Measurements from ENCODE around the gene AGXT2. TPM values are rescaled to one million over a fixed set of nuclear protein-coding genes. Genes with fewer than 3 reads are reported as not detected.

The AGXT2 gene
- total RNA-seq, 1 experiment from 2014 or later, result not detected

DNA sequence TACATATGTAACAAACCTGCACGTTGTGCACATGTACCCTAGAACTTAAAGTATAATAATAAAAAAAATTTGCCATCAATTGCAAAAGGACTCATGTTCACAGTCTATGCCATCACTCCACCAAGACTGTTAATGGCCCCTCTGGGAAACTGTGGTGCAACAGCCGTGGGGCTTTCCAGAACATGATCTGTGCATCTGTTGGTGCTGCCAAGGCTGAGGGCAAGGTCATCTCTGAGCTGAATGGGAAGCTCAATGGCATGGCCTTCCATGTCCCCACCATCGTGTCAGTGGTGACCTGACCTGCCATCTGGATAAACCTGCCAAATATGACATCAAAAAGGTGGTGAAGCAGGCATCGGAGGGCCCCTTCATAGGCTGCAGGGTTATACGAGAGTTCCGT is 33.4 kb upstream of the AGXT2 start:
- H3K4me1 Mint-ChIP-seq, result no peaks in the 10 kb centered on the region
- no peaks in the 10 kb centered on the region for H3K27me3 Mint-ChIP-seq (ENCODE audit: low read depth)
- H3K36me3 Mint-ChIP-seq, result no peaks in the 10 kb centered on the region
- DNase-seq (ENCODE audit: low spot score) (no peak), ATAC-seq (no peak)
- no peak overlapping the region for H3K4me3 Mint-ChIP-seq
- no peak for TF ChIP-seq GABPB1 (CRISPR knock-in tag; IDR thresholded peaks at IDR 0.05)
- no peak for TF ChIP-seq NFATC4 (CRISPR knock-in tag; IDR thresholded peaks at IDR 0.05)
- TF ChIP-seq, protein P1, sequence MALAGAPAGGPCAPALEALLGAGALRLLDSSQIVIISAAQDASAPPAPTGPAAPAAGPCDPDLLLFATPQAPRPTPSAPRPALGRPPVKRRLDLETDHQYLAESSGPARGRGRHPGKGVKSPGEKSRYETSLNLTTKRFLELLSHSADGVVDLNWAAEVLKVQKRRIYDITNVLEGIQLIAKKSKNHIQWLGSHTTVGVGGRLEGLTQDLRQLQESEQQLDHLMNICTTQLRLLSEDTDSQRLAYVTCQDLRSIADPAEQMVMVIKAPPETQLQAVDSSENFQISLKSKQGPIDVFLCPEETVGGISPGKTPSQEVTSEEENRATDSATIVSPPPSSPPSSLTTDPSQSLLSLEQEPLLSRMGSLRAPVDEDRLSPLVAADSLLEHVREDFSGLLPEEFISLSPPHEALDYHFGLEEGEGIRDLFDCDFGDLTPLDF (CRISPR knock-in tag; IDR thresholded peaks at IDR 0.05), result no peak
- TF ChIP-seq, protein P2, sequence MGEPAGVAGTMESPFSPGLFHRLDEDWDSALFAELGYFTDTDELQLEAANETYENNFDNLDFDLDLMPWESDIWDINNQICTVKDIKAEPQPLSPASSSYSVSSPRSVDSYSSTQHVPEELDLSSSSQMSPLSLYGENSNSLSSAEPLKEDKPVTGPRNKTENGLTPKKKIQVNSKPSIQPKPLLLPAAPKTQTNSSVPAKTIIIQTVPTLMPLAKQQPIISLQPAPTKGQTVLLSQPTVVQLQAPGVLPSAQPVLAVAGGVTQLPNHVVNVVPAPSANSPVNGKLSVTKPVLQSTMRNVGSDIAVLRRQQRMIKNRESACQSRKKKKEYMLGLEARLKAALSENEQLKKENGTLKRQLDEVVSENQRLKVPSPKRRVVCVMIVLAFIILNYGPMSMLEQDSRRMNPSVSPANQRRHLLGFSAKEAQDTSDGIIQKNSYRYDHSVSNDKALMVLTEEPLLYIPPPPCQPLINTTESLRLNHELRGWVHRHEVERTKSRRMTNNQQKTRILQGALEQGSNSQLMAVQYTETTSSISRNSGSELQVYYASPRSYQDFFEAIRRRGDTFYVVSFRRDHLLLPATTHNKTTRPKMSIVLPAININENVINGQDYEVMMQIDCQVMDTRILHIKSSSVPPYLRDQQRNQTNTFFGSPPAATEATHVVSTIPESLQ (CRISPR knock-in tag; IDR thresholded peaks at IDR 0.05), result no peak
- no peak for TF ChIP-seq ESRRA (CRISPR knock-in tag; IDR thresholded peaks at IDR 0.05; ENCODE audit: borderline replicate concordance)
- no peak for TF ChIP-seq ZNF263 (CRISPR knock-in tag; IDR thresholded peaks at IDR 0.05; ENCODE audit: low read depth)
- H3K9me3 Mint-ChIP-seq, result peaks cover 9% of the 10 kb centered on the region
- H3K27ac Mint-ChIP-seq, result no peak overlapping the region
- ChIA-PET CTCF (no interaction called here), POLR2A (no interaction called here)

DNA sequence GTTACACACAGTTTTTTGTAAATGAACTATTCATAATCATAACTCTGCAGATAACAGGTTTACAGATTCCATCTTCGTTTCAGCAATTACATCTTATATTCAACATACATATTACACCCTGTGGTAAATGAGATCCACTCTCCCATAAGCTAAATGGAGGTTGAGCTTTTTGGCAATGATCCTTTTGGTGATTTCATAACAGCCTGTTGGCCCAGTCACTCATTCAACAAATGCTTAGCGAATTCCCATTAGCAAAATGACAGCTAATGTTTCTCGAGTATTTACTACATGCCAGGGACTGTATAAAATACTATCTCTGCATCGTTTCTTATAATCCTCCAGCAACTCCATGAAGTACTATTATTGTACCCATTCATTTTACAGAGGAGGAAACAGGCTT is 25.4 kb upstream of the AGXT2 start:
- H3K9me3 Mint-ChIP-seq, result peaks cover 24% of the 10 kb centered on the region
- no peak overlapping the region for H3K27ac Mint-ChIP-seq
- H3K27me3 Mint-ChIP-seq (ENCODE audit: low read depth), result no peaks in the 10 kb centered on the region
- no peak overlapping the region for H3K4me3 Mint-ChIP-seq
- POLR2A ChIA-PET, result no interaction called here
- DNase-seq (ENCODE audit: low spot score) (no peak), ATAC-seq (no peak)
- peaks cover 11% of the 10 kb centered on the region for H3K36me3 Mint-ChIP-seq
- CTCF ChIA-PET, result no interaction called here
- H3K4me1 Mint-ChIP-seq, result peaks cover 5% of the 10 kb centered on the region; the same call in 1 of the 2 replicates
- TF ChIP-seq, protein P1 (CRISPR knock-in tag; IDR thresholded peaks at IDR 0.05), result no peak
- TF ChIP-seq, protein P3, sequence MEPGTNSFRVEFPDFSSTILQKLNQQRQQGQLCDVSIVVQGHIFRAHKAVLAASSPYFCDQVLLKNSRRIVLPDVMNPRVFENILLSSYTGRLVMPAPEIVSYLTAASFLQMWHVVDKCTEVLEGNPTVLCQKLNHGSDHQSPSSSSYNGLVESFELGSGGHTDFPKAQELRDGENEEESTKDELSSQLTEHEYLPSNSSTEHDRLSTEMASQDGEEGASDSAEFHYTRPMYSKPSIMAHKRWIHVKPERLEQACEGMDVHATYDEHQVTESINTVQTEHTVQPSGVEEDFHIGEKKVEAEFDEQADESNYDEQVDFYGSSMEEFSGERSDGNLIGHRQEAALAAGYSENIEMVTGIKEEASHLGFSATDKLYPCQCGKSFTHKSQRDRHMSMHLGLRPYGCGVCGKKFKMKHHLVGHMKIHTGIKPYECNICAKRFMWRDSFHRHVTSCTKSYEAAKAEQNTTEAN (CRISPR knock-in tag; IDR thresholded peaks at IDR 0.05), result no peak
- TF ChIP-seq, protein P4, sequence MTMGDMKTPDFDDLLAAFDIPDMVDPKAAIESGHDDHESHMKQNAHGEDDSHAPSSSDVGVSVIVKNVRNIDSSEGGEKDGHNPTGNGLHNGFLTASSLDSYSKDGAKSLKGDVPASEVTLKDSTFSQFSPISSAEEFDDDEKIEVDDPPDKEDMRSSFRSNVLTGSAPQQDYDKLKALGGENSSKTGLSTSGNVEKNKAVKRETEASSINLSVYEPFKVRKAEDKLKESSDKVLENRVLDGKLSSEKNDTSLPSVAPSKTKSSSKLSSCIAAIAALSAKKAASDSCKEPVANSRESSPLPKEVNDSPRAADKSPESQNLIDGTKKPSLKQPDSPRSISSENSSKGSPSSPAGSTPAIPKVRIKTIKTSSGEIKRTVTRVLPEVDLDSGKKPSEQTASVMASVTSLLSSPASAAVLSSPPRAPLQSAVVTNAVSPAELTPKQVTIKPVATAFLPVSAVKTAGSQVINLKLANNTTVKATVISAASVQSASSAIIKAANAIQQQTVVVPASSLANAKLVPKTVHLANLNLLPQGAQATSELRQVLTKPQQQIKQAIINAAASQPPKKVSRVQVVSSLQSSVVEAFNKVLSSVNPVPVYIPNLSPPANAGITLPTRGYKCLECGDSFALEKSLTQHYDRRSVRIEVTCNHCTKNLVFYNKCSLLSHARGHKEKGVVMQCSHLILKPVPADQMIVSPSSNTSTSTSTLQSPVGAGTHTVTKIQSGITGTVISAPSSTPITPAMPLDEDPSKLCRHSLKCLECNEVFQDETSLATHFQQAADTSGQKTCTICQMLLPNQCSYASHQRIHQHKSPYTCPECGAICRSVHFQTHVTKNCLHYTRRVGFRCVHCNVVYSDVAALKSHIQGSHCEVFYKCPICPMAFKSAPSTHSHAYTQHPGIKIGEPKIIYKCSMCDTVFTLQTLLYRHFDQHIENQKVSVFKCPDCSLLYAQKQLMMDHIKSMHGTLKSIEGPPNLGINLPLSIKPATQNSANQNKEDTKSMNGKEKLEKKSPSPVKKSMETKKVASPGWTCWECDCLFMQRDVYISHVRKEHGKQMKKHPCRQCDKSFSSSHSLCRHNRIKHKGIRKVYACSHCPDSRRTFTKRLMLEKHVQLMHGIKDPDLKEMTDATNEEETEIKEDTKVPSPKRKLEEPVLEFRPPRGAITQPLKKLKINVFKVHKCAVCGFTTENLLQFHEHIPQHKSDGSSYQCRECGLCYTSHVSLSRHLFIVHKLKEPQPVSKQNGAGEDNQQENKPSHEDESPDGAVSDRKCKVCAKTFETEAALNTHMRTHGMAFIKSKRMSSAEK (CRISPR knock-in tag; IDR thresholded peaks at IDR 0.05; ENCODE audit: borderline replicate concordance), result no peak
- TF ChIP-seq, protein P5, sequence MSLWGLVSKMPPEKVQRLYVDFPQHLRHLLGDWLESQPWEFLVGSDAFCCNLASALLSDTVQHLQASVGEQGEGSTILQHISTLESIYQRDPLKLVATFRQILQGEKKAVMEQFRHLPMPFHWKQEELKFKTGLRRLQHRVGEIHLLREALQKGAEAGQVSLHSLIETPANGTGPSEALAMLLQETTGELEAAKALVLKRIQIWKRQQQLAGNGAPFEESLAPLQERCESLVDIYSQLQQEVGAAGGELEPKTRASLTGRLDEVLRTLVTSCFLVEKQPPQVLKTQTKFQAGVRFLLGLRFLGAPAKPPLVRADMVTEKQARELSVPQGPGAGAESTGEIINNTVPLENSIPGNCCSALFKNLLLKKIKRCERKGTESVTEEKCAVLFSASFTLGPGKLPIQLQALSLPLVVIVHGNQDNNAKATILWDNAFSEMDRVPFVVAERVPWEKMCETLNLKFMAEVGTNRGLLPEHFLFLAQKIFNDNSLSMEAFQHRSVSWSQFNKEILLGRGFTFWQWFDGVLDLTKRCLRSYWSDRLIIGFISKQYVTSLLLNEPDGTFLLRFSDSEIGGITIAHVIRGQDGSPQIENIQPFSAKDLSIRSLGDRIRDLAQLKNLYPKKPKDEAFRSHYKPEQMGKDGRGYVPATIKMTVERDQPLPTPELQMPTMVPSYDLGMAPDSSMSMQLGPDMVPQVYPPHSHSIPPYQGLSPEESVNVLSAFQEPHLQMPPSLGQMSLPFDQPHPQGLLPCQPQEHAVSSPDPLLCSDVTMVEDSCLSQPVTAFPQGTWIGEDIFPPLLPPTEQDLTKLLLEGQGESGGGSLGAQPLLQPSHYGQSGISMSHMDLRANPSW (CRISPR knock-in tag; conservative IDR thresholded peaks at IDR 0.05; ENCODE audit: low read depth), result no peak
- TF ChIP-seq, protein P6, sequence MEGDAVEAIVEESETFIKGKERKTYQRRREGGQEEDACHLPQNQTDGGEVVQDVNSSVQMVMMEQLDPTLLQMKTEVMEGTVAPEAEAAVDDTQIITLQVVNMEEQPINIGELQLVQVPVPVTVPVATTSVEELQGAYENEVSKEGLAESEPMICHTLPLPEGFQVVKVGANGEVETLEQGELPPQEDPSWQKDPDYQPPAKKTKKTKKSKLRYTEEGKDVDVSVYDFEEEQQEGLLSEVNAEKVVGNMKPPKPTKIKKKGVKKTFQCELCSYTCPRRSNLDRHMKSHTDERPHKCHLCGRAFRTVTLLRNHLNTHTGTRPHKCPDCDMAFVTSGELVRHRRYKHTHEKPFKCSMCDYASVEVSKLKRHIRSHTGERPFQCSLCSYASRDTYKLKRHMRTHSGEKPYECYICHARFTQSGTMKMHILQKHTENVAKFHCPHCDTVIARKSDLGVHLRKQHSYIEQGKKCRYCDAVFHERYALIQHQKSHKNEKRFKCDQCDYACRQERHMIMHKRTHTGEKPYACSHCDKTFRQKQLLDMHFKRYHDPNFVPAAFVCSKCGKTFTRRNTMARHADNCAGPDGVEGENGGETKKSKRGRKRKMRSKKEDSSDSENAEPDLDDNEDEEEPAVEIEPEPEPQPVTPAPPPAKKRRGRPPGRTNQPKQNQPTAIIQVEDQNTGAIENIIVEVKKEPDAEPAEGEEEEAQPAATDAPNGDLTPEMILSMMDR (IDR thresholded peaks at IDR 0.05), result no peak
- no peak for TF ChIP-seq NFE2L1 (CRISPR knock-in tag; IDR thresholded peaks at IDR 0.05)
- TF ChIP-seq RELA (CRISPR knock-in tag; IDR thresholded peaks at IDR 0.05; ENCODE audit: borderline replicate concordance), result no peak
- no peak for TF ChIP-seq ZNF232 (CRISPR knock-in tag; IDR thresholded peaks at IDR 0.05)
- no peak for TF ChIP-seq JUN (CRISPR knock-in tag; IDR thresholded peaks at IDR 0.05)
- no peak for TF ChIP-seq EMX1 (CRISPR knock-in tag; IDR thresholded peaks at IDR 0.05)
- no peak for TF ChIP-seq IRF2 (CRISPR knock-in tag; IDR thresholded peaks at IDR 0.05; ENCODE audit: borderline replicate concordance, low read depth)
- TF ChIP-seq ATF1 (CRISPR knock-in tag; IDR thresholded peaks at IDR 0.05), result no peak
- TF ChIP-seq, protein P7, sequence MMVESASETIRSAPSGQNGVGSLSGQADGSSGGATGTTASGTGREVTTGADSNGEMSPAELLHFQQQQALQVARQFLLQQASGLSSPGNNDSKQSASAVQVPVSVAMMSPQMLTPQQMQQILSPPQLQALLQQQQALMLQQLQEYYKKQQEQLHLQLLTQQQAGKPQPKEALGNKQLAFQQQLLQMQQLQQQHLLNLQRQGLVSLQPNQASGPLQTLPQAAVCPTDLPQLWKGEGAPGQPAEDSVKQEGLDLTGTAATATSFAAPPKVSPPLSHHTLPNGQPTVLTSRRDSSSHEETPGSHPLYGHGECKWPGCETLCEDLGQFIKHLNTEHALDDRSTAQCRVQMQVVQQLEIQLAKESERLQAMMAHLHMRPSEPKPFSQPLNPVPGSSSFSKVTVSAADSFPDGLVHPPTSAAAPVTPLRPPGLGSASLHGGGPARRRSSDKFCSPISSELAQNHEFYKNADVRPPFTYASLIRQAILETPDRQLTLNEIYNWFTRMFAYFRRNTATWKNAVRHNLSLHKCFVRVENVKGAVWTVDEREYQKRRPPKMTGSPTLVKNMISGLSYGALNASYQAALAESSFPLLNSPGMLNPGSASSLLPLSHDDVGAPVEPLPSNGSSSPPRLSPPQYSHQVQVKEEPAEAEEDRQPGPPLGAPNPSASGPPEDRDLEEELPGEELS (CRISPR knock-in tag; IDR thresholded peaks at IDR 0.05), result no peak

Data from WTC11 (cell line).